GF-D8 (cell line): Measurements from ENCODE around the gene BTBD3.

Experiments
- DNase-seq: peaks from one replicate; lab custom pipeline; 2025; lab: John Stamatoyannopoulos, UW

Gene BTBD3

DNA sequence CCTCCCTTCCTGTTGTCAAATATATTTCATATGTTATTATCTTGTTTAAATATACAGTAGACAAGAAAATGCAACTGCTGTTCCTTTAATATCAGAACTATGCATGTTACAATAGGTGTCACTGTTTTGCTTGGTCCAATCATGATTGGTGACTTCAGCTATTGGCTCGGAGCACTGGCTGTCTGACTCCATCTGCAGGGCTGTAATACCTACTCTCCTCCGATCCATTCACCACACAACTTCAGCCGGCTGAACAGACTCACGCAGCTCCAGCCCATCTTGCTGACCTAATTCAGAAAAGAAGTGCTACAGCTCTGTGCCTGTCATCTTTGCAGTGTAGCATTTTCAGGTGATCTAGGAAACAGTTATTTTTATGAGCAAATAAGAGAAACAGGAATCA is at the start of gene BTBD3:
BTBD3 (plus strand) TSS at position 231 of the 400 bp plus-strand sequence. CDS start 383 bp downstream, outside the sequence.
- peak; percentile 43 for DNase-seq

DNA sequence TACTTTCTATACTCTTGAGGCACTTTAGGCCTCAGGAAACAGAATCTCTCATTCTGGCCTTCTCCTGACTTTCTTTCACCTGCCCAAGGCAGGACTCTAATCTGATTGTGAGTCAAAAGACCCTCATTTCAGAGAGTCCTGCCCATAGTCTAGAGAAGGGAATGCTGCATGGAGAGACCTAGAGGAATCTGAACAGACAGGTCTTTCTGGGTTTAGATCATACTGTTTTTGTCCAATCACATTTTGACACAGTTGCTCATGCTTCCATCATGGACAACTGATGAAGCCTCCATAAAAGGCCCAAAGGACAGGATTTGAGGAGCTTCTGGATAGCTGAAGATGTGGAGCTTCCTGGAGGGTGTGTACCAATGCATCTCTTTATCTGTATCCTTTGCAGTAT is 48.1 kb upstream of the BTBD3 start:
- no peak for DNase-seq

DNA sequence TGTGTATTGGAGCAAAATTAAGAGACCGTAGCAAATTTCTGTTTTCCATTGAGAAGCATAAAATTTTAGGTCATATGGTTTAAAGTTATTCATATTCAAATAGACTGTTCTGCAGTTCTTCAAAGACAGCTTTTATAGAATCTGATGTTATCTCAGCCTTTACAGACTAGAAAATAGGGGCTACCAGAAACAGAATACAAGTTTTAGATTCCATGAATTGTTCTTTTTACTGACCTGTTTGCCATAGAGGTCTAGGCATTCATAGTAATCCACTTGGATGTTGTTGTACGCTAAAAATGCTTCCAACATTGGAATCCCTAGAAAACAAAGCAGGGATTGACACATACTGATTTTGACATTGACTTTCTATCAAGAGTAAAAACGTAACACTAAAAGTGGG is 47.3 kb upstream of the BTBD3 start:
- no peak for DNase-seq

DNA sequence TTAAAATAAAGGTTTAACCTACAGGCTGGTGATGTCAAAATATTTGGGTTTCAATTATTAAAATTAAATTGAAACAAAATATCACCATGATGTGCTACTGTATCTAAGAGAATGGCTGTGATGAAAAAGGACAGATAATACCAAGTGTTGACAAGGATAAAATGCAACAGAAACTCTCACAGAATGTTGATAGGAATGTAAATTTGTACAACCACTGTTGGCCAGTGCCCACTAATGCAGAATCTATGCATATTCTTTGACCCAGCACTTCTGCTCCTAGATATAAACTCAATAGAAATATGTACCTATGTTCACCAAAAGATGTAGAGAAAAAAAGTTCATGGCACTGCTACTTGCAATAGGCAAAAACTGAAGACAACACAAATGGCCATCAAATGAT is 41.1 kb upstream of the BTBD3 start:
- no peak for DNase-seq

DNA sequence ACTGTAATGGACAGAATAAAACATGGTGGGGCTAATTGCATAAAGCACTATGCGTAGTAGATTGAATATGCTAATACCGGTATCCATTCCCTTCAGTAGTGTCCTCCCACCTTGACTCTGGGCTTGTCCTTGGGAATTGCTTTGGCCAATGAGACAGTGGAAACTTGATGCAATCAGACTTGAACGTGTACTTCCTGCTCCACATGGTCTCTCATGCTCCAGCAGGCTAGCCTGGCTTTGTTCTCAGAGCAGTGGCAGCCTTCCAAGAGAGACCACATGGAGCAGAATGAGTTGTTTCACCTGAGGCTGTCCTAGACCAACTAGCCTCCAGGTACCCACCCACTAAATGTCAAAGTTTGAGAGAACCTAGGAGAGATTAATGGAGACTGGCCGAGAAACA is 37.0 kb upstream of the BTBD3 start:
- no peak for DNase-seq

DNA sequence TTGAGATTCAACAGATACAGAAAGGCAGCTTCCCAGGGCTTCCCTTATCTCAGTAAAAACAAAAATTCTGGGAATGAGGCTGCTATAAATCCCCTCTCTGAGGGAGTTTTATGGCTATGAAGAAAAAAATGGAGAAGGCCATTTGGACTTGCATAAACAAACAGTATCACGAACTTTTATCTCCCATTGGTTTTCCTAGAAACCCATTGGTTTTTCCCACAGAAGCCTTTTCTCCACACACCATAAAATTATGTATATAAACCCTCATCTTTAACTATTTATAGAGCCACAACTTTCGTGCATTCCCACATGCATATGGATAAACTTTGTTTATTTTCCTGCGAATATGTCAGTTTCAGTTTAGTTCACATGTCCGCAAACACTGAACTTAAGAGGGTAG is 36.2 kb upstream of the BTBD3 start:
- DNase-seq = no peak

DNA sequence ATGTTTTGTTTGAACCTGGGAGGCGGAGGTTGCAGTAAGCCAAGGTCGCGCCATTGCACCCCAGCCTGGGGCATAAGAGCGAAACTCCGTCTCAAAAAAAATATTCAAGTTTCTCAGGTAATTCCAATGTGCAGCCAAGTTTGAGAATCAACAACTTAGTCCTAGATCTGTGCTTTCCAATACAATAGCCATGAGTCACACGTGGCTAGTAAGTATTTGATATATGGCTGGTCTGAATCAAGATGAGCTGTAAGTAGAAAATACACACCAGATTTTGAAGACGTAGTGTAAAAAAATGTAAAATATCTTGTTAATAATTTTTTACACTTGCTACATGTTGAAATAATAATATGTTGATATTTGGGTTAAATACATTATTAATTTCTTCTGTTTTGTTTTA is 35.0 kb upstream of the BTBD3 start:
- no peak for DNase-seq

DNA sequence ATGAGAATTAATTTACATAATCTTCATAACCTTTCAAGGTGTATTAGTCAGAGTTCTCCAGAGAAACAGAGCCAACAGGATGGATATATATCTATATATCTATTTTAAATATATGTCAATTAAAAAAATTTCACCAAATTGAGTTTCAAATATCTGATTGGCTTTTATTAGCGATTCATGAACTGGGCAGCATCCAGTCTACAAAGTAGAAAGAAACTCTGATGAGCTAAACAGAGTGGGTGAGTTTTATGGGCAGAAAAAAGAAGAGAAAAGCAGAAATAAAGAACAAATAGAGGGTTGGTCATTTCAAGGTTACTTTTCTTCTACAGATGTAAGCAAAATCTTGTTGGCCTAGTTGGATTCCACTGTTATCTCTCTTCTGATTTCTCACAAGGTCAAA is 29.0 kb upstream of the BTBD3 start:
- DNase-seq = no peak

DNA sequence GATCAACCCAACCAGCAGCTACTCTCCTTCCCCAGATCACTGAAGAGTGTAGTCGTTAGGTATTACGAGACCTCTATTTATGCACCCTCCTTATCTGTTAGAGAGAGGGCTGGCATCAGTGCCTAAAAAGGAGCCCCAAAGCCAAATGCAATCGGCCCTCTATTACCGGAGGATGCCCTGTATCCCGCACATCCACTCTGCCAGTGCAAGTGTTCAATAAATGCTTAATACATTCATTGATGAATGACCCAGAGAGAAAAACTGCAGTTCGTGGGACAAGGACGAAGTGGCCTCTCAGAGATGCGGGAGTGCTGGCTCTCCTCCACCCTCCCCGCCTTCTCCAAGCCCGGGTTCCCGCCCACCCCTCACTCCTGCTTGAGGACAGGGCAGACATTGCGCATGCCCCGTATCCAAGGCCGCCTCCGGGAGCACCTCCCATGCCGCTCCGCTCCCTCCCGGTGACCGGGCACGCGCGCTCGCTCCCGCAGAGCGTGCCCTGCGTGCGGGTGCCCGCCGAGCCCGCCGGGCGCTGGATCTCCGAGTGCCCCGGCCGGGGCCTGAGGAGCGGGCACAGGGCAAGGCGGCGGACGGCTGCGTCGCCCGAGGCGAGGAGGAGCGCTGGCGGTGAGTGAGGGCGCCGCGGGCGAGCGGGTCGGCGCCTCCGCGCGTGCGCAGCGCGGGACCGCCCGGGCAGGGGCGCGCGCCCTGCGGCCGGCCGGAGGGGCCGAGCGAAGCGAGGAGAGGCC is 27.2 kb upstream of the BTBD3 start:
- peak; percentile 64 for DNase-seq

DNA sequence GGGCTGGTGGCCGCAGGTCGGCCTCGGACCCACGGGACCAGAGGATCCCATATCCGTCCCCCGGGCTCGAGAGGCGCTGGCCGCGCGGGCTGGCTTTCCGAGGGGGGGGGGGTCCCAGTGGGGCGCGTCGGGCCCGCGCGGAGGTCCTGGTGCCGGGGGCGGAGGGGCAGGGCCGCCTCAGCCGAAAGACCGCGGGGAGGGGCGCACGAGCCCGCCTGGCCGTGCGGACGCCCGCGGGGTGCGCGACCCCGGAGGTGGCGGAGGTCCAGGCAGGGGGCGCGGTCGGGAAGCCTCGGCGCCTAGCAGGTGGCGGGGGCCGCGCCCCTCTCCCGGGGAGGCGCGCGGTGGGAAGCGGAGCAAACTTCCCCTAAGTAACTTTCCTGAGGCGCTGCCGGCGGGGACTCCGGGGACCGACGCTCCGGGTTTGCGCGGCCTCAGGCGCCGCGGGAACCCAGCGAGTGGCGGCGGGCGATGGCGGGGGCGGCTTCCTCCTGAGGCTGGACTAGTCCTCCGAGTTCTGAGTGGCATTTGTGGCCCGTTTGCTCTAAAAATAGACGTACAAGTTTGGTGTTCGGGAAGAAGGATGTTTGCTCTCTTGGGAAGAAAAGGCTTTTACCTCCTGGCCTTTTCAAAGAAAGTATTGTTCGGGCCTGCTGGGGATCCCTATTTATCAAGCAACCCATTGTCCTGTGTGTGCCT is 26.5 kb upstream of the BTBD3 start:
- DNase-seq = peak; percentile 26

DNA sequence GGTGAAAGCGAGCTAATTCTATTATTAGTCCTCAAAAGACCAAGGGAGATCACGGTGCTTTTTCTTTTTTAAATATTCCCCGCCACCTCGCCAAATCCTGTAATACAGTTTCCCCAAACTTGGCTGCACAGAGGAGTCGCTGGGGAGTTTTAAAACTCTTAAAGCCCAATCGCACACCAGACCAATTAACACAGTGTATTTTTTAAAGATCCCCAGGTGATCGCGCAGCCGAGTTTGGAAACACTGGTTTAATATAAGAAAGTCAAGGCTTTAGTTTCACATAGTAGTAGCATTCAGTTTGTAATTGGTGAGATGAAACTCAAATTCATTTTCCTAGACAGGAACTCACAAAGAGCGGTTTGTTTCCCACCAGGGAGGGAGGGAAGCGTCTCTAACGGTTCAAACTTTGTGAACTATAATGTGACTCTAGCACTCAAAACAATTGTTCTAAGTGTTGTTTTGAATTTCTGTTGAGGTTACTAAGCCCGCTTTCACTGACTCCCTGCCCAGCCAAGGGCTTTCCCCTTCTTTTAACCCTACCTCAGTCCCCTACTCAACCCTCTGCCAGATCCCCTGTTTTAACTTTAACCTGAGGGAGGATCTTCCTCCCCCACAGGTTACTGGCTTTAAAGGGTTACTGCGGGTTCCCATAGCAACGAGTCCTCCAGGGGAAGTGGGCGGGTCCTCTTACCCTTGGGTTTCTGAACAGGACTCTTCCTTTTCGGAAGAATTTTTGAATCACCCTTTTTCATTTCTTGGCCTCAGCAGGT is 25.7 kb upstream of the BTBD3 start:
- peak; percentile 66 for DNase-seq

DNA sequence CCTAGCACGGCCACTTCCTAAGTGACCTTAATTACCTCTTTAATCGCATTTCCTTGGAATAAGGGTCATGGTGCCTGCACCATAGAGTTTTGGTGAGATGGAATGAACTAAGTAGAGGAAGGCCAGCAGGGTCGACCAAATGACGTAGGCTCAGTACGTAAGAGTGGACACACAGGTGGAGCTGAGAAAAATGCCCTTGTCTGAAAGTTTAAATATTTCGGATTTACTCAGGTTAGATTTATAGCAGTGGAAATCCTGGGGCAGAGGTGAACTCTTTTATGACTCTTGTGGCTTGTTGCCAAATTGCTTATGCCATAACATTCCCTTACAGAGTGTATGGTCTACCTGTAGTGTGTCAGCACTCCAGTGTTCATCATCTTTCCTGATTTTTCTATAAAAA is 23.6 kb upstream of the BTBD3 start:
- no peak for DNase-seq

DNA sequence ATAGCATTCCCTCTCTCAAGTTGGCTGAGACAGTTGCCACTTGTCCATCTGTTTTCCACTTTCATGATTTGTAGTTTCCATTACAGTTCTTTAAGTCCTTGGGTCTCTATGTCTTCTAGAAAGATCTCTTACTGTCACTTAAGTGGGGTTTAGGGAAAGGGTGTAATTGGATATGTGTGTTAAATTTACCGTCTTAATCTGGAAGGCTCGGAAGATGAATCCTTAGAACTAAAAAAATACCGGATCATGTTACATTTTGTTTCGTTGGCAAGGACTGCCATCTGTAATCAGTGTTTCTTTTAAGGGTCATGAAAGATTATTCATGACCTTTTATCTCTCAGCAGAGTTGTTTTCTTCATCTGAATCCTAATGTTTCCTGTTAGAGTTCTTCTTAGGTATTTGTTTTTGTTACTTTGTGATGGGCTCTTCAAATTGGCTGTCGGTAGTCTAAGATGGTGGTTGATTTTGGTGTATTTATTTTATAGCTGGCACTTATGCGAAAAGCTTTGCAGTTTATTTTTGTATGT is 21.8 kb upstream of the BTBD3 start:
- DNase-seq = no peak

DNA sequence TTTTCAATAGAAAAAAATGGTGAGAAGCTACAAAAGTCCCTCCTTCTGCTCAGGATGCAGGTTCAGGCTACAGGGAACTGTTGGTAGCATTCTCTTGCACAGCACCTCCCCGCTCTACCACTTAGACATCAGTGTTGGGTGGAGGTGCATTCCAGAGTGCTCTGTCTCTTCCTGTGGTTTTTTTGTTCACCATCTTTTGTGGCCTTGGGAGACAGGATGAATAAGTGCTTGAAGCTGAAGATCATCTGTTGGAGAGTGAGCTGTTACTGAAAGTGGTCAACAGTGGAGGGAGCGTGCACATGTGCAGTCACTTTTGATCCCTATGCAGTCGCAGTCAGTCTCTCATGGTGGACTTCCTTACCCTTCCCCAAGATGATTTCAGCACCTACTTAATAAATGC is 16.6 kb upstream of the BTBD3 start:
- DNase-seq = no peak

DNA sequence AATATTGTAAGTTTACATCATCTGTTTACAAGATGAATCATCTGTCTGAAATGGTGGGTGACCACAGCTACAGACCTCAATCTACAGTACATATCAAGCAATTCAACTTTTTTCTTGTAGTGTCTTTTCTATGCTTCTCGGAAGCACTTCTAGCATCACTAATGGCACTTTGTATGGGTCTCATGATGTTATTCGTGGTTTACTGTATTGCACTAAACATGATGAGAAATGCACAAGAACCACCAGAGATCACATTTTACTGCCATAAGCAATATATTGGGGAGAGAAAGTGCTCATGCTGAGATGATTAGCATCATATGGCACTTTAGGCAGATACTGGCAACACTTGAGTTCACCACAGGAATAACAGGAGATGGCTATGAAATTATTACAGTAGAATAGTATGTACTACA is 15.4 kb upstream of the BTBD3 start:
- no peak for DNase-seq

DNA sequence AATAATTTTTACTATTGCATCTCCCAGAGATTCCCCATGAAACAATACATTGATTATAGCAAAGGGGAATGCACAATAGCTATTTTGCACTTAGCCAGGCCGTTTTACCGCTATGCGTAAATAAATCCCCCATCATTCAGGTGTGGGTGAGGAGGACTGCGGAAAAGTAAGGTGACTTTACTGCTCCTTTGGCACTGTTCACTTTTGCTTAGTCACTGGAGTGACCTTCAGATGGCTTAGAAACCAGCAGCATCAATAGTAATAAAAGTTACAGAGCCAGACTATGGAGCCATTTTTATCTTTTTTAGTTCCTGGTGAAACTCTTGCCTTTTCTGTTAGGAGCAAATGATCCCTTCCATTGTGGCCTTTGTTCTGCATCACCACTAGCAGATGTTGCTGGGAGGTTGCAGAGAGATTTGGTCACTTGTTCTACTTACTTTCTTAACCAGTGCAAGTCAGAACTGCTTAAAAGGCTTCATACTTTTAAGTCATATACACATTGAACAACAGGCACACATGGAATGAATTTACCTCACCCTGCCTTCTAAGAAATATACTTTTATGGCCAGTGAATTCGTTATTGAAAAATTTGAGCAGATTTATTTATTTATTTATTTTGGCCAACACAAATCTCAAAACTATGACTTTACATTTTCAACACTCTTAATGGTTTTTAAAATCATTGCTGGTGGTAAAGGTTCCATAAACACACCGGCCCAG is 12.1 kb upstream of the BTBD3 start:
- DNase-seq = no peak

DNA sequence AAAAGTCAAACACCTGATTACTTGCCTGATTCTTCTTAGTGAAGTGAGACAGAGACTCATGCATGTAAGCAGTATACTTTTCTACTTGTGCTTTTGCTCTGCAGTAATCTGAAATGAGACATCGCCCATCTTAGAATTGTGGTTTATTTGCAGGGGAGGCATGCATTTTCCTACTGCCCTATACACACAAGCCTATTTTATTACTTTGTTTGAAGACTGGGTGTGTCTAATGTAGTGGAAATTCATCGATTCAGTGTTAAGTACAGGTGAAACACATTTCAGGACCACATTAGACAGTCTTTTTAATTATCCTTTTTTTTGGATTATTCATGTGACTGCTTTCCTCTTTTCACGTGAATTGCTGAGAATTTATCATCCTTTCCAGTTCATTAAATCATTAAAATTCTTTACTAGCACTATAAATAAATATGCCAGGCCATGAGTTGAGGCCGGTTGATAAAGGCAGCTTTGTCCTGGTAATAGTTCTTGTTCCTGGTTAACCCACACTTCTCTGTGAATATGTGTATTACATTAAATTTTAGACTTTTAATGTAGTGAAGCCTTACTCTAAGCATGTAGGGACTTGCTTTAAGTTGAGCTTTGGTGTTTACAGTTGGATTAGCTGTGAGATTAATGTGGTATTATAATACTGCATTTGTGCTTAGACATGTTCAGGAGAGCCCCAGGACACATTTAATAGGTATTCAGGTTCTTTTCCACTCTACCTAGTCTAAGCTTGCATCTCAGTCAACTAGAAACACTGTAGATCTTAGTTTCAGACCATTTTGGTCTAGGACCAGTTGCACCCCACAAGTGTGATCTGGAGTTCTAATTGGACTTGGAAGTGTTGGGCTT is 10.8 kb upstream of the BTBD3 start:
- no peak for DNase-seq

DNA sequence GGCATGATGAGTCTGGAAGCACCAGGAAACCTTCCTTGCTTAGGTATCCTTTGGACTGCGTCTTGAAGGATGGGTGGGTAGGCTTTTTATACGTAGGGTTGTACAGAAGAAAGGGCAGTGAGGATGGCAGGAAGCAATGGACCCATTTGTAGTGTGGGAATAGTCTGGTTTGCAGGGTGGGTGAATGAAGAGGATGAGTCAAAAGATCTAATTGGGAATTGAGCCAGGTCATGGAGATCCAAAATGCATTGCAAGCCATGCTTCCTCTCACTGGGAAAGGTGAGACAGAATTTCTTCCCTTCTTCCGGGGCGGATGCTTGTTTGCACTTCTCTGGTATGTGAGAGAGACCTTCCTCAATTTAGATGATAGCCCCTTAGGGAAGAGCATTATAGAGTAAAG is 10.1 kb upstream of the BTBD3 start:
- no peak for DNase-seq

DNA sequence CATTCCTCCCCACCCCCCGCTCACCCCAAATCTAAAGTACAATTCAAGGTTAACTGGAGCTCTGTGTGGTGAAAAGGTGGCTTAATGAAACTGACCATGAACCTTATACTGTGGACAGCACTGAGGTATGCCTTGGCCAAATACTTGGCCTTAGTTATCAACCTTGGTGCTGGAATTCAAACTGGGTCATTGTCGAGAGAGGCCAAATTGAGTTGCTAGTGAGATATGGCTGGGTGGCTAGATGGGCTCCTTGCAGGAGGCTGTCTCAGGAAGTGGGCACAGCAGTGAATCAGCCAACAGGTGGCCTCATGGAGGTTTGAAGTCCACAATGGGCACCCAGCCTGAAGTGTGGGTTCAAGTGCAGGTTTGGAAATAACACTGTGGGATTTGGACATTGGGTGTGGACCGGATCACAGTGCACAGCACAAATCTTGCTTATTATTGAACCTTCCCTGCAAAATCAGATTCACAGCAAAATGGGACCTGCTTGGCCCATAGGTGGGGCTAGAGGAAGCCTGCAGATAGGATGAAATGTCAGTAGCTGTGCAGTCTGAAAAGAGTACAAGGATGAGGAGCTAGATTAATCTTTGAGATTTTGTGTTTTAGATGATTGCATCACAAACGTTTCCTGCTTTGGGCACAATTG is 5.6 kb upstream of the BTBD3 start:
- no peak for DNase-seq

DNA sequence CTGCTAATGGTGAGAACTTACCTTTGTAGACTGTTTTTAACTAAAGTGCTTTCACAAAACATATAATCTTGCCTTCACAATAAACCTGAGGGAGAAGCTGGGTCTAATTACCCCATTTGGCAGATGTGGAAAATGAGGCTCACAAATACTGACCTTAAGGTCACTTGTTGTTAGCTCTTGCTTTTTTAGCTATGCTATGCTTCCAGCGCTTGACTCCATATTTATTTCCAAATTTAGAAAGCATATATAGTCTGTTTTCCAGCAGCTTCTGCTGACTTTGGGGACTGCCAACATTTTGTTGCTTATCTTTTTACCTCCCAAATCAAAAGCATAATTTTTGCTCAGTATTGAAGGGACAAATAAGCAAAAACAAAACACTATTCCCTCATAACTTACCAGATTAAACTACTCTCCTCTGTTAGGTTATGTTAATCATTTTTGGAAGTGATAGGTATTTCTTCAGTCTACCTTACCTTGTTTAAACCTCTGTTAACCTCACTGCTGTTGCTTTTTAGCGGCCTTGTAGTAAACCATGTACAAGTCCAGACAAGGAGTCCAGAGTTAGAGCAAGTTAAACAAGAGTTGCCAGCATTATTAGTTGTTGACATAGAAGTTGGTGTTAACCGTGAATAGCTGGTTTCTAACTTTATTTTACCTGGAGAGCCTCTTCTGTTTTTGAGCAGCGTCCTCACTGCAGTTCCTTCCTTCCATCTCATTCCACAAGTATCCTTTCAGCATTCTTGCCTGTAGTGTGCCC is 4.9 kb upstream of the BTBD3 start:
- no peak for DNase-seq
